Raji (cell line): ENCODE data around the gene TTLL11.

Experiments used
- POLR2A ChIP-seq: IDR thresholded peaks from 2 replicates; pipeline ENCODE4 v1.6.1; 2011; ENCODE audit warnings: low read depth, low read length, control low read depth; ENCODE audit not compliant: insufficient read depth

The TTLL11 gene

DNA sequence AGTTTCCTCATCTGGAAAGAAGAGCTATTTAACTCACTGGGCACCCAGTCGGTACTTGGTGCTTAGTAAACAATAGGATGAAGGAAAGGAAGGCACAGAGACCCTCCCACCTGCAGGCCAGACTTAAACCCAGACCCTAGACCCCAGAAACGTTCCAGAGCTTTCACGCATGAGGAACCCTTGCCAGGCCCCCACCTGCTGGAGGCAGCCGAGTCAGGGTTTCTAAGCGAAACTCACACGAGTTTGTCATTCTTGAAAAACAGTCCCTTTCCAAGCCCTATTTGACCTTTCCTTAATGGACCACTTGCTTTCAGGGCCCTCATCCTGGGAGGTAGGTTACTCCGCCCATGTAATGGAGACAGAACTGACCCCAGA lies 35.8 kb upstream of the TTLL11 start:
- TF ChIP-seq POLR2A = no peak

DNA sequence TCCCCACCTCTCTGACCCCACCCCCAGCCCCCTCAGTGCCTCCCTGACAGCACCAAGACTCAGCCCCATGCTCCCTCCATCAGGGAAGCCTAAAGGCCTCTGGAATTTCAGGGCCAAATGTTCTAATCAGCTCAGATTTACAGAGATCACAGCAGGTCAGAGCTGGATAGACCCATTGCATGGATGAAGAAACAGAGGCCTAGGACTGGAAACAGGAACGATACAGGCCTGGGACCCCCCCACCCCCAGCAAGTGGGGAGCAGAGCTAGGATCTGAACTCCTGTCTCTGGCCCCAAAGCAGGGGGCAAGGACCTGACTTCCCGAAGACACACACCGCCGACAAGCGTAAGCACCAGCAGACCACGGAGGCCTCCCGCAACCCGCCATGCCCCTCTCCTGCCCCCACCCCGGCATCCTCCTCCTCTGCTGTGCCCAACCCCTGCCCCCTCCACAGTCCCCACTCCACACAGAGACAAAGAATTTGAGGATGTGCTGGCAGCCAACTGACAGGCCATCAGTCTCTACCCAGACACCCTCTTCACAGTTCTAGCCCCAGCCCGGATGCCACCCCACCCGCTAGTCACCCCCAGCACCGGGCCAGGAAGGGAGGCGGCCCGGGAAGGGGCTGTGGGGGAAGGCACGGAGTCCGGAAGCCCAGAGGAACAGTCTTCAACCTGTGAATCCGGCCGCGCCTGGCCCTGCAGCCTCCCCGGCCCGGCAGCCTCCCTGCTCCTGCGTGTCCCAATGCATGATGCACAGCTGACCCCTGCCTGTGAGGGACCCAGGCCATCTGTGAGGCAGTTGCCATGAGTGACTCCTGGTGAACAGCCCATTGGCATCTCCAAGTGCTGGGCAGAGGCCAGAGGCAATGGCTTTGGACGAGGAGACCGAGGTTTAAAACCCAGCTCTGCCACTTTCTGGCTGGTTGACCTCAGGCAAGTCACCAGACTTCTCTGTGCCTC lies 35.2 kb upstream of the TTLL11 start:
- TF ChIP-seq POLR2A = no peak

DNA sequence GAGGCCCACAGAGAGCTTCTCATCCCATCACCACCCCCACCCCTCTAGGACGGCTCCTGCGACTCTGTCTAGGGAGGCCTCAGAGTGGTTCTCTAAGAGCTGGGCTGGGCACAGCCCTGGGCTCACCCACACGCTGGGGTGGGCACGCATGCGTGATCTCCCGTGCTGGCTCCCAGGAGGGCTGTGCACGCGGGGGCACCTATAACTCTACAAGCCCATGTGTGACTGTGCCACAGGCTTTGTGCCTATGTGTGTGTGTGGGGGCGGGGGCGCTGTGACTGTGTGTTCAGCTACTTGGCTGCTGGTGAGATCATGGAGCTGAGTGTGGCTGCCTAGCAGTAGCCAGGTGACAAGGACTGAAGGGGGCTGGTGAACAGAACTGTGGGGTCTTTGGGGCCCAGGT lies 34.3 kb upstream of the TTLL11 start:
- no peak for TF ChIP-seq POLR2A

DNA sequence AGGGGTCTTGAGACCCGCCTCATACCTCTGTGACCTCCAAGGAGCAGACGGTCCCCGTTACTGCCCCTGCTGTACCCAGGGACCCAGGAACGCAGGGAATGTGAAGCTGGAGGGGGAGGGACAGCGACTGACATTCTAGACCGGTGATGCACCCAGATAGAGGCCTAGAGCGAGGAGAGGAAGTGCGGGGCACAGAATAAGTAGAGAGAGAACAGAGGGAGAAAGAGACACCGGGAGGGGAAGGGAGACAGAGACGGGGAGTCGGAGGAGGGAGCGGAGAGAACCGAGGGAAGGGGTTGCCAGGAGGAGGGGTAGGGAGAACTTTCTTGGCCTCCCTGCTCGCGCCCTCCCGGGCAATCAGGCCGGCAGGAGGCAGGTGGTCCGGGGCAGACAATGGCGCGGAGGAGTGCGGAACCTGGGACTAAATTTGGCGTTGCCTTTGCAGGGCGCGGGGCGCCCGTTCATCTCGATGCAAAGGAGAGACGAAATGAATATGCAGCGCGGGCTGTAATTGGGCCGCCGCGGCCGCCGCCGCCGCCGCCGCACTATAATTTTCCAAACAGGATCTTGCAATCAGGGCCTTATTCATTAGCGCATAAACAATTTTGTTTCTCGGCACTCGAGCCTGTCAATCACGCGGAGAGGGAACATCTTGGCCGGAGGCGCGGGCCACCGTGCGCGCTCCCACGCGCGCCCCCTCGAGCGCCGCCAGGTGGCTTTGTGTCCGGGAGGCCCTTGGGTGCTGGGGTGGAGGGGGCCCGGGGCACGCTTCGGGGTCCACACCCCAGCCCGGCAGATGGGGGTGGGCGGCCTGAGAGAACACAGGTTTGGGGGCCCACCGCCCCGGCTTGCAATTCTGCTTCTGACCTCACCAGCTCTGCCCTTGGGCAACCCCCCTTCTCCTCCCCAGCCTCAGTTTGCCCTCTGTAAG lies 33.5 kb upstream of the TTLL11 start:
- TF ChIP-seq POLR2A = no peak

DNA sequence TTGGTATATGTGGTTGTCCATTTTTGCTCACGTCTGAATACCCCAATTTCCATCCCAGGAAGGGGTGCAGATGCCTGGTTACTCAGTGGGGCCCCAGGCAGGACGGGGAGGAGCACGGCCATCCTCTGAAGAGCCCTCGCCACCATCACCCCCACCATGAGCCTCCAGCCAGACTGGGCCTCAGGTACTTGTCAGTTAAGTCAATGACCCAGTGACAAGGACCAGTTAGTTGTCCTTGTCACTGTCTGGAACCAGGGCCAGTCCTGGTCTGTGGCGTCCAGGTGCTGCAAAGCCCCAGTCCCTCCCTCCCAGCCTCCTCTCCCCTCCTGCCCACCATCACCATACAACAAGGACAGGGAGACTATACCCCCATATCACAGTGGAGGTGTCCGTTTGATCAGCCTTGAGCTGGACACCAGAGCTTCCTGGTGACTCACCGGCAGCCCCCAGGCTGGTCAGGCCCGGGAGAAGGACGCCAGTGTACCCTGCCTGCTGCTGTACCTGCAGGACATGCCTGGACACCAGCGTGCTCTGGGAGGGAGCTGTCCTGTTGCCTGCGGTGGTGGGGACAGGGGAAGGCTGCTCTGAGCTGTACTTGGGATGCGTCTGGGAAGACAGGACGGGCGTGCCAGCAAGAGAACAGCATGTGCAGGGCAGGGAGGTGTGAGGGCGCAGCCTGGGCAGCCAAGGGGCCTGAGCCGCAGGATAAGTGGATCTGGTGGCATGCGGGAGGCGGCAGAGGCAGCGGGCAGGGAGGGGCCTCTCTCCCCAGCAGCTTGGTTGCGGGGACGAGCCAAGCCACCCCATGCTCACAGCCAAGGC lies 32.6 kb upstream of the TTLL11 start:
- TF ChIP-seq POLR2A = no peak

DNA sequence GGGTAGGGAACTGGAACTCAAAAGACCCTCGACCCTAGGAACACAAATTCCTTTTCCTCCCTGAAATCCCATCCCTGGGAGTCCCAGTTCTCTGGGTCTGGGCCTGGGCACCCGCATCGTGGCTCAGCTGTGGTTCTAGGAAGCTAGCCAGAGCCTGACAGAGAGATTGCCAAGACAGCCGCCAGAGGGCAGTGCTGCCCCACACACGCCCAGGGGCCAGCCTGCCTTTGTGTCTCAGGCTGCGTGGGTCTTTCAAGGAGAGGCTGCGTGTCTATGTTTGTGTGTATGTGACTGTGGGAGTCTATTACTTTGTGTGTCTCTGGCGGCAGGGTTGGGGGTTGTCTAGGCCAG lies 32.0 kb upstream of the TTLL11 start:
- TF ChIP-seq POLR2A = no peak

DNA sequence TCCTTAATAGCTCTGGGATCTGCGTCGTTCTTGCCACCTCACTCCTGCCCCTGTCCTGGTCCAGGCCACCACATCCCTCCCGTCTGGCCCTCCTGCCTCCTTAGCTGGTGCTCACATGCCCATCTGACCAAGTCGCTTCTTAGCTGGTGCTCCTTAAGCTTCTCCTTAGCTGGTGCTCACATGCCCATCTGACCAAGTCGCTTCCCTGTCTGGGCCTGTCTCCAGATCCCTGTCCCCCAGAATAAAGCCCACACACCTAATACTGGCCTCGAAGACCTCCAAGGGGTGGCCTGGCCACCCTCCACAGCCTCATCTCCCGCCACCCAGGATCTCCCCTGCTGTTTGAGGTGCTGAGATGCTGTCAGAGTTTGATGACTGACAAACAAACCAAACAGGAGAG lies 31.4 kb upstream of the TTLL11 start:
- TF ChIP-seq POLR2A = no peak

DNA sequence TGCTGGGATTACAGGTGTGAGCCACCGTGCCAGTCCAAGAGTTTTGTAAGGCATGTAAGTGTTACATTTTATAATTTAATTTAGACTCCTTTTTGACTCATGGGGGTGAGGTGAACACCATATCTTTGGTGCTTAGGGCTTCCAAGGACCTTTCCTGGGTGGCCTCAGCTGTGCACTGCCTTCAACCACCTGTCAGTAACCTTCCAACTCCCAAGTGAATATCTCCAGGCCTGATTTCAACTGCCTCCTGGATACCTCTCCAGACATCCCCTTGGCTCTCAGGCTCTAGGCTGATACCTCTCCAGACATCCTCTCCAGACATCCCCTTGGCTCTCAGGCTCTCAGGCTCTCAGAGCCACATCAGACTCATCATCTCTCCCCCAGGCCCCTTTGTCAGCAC lies 30.9 kb upstream of the TTLL11 start:
- no peak for TF ChIP-seq POLR2A

DNA sequence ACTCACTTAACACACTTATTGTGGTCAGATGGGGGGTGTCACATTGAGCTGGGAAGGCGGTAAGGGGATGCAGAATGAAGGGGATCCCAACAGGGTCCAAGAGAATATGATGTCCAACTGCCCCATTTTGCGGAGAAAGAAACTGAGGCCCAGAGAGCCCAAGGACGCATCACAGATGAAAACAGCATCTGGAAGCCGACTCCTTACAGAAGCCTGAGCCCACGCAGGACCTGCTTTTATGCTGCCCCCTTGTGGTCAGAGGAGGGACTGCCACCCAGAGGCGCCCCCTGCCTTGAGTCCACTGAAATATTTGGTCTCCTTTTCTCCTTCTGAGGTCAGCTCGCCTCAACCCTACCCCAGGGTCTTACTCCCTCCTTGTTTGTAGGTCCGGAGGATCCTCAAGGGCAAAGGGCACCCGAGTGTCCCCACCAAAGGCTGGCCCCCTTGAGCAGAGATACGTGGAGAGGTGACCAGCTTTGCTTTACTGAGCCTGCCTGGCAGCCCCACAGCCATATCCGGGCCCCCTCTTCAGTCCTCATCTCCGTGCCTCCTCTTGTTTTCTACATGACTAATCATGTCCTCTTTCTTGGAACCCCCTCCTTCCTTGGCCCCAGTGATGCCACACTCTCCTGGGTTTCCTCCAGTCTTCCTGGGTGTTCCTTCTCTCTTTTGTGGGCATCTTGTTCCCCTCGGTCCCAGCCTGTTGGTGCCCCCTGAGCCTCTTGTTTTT lies 30.0 kb upstream of the TTLL11 start:
- no peak for TF ChIP-seq POLR2A

DNA sequence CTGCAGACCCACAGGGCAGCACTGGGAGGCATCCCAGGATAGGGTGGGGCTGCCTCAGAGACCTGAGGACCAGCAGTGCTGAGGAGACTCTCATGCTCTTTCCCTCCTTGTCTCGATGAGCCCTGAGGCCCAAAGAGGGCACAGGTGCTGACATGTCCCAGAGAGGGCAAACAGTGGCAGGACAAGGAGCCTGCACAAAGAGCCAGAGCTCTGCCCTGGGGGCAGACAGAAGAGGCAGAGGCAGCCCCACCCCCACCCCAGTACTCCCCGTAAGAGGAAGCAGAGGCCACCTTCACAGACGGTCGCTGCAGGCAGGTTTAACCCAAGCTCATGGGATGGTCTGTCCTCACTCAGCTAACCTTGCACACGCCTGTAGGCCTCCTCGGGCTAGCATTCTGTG lies 29.4 kb upstream of the TTLL11 start:
- TF ChIP-seq POLR2A = no peak

DNA sequence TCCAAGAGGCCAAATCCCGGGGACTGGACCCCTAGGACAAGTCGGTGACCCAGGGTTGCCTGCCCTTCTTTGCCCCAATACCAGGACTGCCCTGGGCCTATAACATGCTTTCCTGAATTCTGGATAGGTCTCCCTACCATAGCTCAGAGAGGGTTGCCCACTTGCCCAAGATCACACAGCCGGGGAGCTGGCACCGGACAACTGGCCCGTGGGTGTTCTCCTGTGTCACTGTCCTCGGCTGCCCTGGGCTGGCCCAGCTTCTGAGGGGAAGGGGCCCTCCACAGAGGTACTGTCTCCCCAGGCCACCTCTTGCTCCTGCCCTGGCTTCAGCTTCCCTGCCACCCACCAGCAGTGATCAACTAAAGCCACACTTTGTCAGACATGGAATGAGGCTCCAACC lies 28.8 kb upstream of the TTLL11 start:
- no peak for TF ChIP-seq POLR2A

DNA sequence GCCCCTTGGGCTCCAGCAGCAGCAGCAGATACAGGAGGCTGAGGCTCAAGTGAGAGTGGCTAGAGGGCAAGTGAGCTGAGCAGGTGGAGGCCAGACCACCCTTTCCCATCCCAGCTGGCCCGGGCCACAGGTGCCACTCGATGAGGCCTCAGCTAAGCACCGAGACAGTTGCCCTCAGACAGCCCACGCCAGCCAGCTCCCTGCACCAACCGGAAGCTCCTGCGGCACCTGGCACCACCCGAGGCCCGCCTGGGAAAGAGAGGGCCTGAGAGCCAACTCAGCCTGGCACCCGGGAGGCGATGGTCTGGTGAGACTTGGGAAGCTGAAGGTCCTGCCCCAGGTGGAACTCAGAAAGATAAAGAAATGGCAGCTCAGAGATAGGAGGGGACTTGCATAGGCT lies 28.3 kb upstream of the TTLL11 start:
- TF ChIP-seq POLR2A = no peak

DNA sequence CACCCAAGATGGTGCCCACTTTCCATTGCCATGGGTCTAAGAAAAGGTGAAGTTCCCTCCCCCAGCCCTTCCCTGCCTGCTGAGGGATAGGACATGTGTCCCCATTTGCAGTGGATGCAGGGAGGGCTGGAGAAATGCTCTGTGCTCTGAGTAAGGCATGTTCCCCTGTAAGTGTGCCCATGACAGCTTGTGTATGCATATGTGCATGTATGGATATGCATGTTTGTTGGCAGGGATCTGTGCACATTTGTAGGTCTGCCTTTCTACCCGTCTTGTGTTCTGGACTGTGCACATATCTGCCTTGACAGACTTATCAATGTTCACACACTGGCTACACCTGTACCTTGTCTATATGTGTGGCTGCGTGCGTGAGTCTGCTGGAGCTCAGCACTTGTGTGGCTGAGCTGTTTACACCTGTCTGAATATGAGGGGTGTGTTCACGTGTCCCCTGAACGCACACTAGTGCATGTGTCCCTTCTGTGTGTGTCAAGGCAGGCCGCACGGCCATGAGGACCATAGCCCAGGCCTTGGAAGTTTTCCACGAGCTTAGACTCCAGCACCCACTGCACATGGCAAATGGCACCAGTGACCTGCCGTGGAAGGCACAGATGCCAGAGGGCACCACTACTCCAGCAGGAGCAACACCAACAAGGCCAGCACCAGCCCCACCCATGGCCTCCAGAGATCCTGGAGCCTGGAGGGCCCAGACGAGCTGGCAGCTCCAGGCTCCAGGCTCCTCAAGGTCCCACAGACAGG lies 27.4 kb upstream of the TTLL11 start:
- TF ChIP-seq POLR2A = no peak

DNA sequence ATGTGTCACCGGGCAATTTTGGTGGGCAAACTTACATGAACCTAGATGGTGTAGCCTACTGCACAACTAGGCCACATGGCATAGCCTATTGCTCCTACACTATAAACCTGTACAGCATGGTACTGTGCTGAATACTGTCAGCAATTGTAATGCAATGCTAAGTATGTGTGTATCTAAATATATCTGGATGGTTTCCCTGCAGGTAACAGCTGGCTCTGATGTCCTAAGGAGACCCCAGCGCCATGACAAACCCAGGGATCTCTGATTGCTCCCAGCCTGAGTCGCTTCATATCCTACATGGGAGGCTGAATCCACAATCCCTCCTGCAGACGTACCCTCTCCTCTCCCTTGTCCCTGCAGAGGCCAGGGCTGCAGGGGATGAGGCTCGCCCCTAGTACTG lies 26.6 kb upstream of the TTLL11 start:
- no peak for TF ChIP-seq POLR2A
